Nephron (organoid): ENCODE data around the gene PTPRB.

Experiments
- H3K27ac Mint-ChIP-seq, 3 experiments: 2 replicates each; pipeline ENCODE4 v1.8.0; 2020; ENCODE audit warnings: mixed read lengths in 3 of 3, mild to moderate bottlenecking in 2 of 3, moderate library complexity in 1 of 3
- H3K27me3 Mint-ChIP-seq: 2 replicates; pipeline ENCODE4 v1.8.0; 2021; ENCODE audit warnings: low read depth, mild to moderate bottlenecking, moderate library complexity, mixed read lengths
- H3K36me3 Mint-ChIP-seq: 2 replicates; pipeline ENCODE4 v1.8.0; 2020; ENCODE audit warnings: low read depth, mixed read lengths
- H3K4me1 Mint-ChIP-seq: 2 replicates; pipeline ENCODE4 v1.8.0; 2020; ENCODE audit warnings: mixed read lengths
- H3K4me3 Mint-ChIP-seq, 3 experiments: 2 replicates each; pipeline ENCODE4 v1.8.0; 2020; ENCODE audit warnings: mild to moderate bottlenecking in 3 of 3, mixed read lengths in 3 of 3, moderate library complexity in 2 of 3
- H3K9me3 Mint-ChIP-seq: 2 replicates; pipeline ENCODE4 v1.8.0; 2020; ENCODE audit warnings: mixed read lengths
- TF ChIP-seq, protein P1 (sequence below), 3 experiments: fragments of 200-600 bp; sonication (generic); IDR thresholded peaks; one replicate each; pipeline ENCODE4 v1.5.0; 2021; ENCODE audit warnings: antibody characterized with exemption in 3 of 3; ENCODE audit not compliant: unreplicated experiment in 3 of 3

Gene PTPRB

DNA sequence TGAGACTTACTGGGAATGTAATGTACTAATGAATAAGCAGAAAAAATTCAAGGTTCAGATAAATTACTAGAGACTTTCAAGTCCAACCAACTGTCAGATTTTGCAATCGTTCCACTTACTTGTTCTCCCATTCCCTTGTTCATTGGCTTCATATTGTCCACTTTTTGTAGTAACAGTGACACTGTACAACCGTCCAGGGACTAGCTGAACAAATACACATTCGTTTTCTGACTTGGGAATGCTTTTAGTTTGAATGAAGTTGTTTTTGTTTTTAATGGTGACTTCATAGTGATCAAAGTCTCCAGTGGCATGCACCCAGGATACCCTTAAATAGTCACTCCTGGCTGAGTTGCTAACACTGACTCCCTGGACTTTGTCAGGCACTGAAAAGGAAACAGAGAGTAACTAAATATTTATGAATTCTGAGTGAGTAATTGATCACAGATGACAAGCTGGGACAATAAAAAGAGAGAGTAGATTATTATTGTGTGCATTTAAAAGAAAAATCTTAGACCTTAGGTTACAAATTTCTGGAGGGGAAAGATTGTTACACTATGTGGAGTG is 65.4 kb downstream of the PTPRB start:
- Mint-ChIP-seq H3K4me1 (no peaks in the 10 kb centered on the region), H3K4me3 (no peak overlapping the region), H3K9me3 (no peaks in the 10 kb centered on the region), H3K27ac (peak overlapping the region in 1 of 3 experiments; percentile 40), H3K36me3 (no peaks in the 10 kb centered on the region), H3K27me3 (no peaks in the 10 kb centered on the region)
- TF ChIP-seq, protein P1, sequence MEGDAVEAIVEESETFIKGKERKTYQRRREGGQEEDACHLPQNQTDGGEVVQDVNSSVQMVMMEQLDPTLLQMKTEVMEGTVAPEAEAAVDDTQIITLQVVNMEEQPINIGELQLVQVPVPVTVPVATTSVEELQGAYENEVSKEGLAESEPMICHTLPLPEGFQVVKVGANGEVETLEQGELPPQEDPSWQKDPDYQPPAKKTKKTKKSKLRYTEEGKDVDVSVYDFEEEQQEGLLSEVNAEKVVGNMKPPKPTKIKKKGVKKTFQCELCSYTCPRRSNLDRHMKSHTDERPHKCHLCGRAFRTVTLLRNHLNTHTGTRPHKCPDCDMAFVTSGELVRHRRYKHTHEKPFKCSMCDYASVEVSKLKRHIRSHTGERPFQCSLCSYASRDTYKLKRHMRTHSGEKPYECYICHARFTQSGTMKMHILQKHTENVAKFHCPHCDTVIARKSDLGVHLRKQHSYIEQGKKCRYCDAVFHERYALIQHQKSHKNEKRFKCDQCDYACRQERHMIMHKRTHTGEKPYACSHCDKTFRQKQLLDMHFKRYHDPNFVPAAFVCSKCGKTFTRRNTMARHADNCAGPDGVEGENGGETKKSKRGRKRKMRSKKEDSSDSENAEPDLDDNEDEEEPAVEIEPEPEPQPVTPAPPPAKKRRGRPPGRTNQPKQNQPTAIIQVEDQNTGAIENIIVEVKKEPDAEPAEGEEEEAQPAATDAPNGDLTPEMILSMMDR (IDR thresholded peaks at IDR 0.05; ENCODE audit: unreplicated experiment in 3 of 3), result no peak

DNA sequence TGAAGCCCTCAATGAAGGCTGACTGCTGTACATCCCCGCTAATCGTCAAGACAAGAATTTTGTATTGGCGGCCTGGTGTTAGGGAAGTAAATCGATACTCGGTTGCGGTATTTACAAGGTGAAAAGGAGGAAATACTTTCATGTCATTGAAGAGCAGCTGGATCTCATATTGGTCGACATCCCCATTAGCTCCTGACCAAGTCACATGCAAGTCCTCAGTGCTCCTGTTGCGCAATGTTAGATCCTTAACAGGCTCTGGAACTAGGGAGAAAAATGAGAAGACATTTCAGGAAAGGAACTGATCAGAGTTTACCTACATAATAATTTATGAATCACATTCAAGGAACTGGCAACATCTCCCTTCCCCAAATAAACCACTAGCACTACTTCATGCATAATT is 66.2 kb downstream of the PTPRB start:
- no peaks in the 10 kb centered on the region for H3K27me3 Mint-ChIP-seq
- H3K36me3 Mint-ChIP-seq, result no peaks in the 10 kb centered on the region
- H3K9me3 Mint-ChIP-seq, result no peaks in the 10 kb centered on the region
- H3K4me3 Mint-ChIP-seq, result no peak overlapping the region
- H3K27ac Mint-ChIP-seq, result no peak overlapping the region
- TF ChIP-seq, protein P1 (IDR thresholded peaks at IDR 0.05; ENCODE audit: unreplicated experiment in 3 of 3), result no peak
- H3K4me1 Mint-ChIP-seq, result no peaks in the 10 kb centered on the region

DNA sequence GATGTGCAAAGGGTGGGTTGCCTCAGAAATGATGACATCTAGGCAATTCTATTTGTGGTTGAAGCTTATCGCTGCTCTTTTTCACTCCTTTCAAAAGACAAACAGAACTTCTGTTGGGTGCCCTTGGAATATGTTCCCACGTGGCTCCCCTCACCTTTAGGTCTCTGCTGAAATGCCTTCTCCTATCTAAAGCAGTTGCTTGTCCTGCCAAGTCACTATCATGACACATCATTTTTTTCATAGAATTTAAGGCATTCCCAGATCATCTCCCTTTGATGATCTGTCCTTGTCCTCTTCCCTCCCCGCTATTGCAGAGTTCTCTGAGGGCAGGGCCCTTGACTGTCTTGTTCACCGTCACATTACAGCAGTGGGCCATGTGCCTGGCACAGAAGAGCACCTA is 75.7 kb downstream of the PTPRB start:
- Mint-ChIP-seq H3K9me3 (no peaks in the 10 kb centered on the region), H3K4me3 (no peak overlapping the region), H3K4me1 (no peaks in the 10 kb centered on the region), H3K27ac (no peak overlapping the region), H3K27me3 (peaks cover 4% of the 10 kb centered on the region), H3K36me3 (no peaks in the 10 kb centered on the region)
- TF ChIP-seq, protein P1 (IDR thresholded peaks at IDR 0.05; ENCODE audit: unreplicated experiment in 3 of 3), result no peak

DNA sequence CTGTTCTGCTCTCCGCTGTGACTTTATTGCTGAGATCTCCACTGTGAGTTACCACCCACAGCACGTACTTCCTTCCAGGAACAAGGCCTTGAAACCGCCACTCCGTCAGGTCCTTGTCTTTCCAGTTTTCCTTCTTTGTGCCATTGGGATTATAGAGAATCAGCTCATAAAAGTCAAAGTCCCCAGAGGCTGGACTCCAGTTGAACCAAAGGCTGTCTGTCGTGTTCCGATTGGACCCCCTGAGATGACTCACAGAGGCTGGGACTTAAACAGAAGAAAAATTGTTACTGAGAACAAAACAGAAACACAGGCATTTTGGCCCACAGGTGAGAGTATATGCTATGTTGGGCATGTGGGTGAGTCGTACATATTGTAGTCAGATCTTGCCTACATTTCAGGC is 76.6 kb downstream of the PTPRB start:
- H3K9me3 Mint-ChIP-seq, result no peaks in the 10 kb centered on the region
- H3K27ac Mint-ChIP-seq, result no peak overlapping the region
- H3K4me1 Mint-ChIP-seq, result no peaks in the 10 kb centered on the region
- H3K36me3 Mint-ChIP-seq, result no peaks in the 10 kb centered on the region
- H3K4me3 Mint-ChIP-seq, result no peak overlapping the region
- peaks cover 4% of the 10 kb centered on the region for H3K27me3 Mint-ChIP-seq
- TF ChIP-seq, protein P1 (IDR thresholded peaks at IDR 0.05; ENCODE audit: unreplicated experiment in 3 of 3), result no peak

DNA sequence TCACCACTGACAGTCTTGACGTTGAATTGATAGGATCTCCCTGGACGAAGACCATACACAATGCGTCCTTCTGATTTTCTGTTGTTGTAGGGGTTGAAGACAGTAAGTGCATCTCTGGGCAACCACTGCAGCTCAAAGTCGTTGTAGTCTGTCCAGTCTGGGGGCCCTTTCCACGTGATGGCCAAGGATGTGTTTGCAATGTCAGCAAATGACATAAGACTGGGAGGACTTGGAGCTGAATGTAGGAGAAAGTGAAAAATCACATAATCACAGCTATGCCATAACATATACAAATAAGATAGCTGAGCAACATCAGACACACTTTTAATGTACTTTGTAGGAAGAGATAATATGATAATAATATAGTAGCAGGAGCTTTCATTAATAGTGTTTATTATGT is 77.8 kb downstream of the PTPRB start:
- TF ChIP-seq, protein P1 (IDR thresholded peaks at IDR 0.05; ENCODE audit: unreplicated experiment in 3 of 3), result no peak
- no peaks in the 10 kb centered on the region for H3K9me3 Mint-ChIP-seq
- H3K36me3 Mint-ChIP-seq, result no peaks in the 10 kb centered on the region
- H3K27ac Mint-ChIP-seq, result no peak overlapping the region
- no peak overlapping the region for H3K4me3 Mint-ChIP-seq
- peaks cover 4% of the 10 kb centered on the region for H3K27me3 Mint-ChIP-seq
- no peaks in the 10 kb centered on the region for H3K4me1 Mint-ChIP-seq

DNA sequence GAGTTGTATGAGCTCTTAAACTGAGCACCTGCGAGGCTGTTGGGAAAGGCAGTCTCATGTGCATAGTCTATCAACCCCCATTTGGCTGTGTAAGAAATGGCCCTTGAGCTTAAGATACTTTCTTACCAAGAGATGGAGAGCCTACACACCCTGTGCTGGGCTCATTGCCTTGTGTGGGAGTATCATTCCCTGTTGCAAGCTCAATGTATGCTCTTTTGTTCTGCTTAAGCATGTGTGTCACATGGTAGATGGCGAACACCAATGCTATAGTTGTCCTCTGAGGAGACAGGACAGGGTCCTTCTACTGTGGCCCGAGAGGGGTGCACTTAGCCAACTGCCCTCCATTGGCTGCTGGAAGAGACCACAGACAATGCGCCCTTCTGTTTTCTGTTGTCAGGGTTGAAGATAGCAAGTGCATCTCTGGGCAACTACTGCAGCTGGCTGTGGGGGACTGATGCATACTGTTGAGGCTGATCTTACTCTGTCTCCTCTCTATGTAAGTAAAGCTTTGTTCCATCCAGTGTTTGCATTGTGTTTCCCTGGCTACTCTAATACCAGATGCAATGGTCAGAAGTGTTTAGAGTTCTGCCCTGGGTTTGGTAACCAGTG is 79.5 kb downstream of the PTPRB start:
- H3K4me3 Mint-ChIP-seq, result no peak overlapping the region
- peaks cover 4% of the 10 kb centered on the region for H3K27me3 Mint-ChIP-seq
- H3K36me3 Mint-ChIP-seq, result no peaks in the 10 kb centered on the region
- peaks cover 6% of the 10 kb centered on the region for H3K4me1 Mint-ChIP-seq
- no peak overlapping the region for H3K27ac Mint-ChIP-seq
- TF ChIP-seq, protein P1 (IDR thresholded peaks at IDR 0.05; ENCODE audit: unreplicated experiment in 3 of 3), result no peak
- H3K9me3 Mint-ChIP-seq, result no peaks in the 10 kb centered on the region
